Stimulated activated naive B cell treated with anti-CD40 and anti-IgM and Interleukin-4, amounts not matched to agents 10 μg/mL and 1 μg/mL and 100 μg/mL, for 72 hours (primary cell): ENCODE measurements around the gene C19orf85.
"Not testable (repeated sequence)": the region's sequence is repeated elsewhere in the genome, so short reads cannot be mapped to it uniquely, and the experiment has no call there.

Experiments
- ATAC-seq, 2 donors: fragments of 150-1000 bp; cut with Tn5 transposase; replicated peaks; 2 replicates each; pipeline ENCODE4 v1.10.0; 2021; ENCODE audit warnings: moderate library complexity in 1 of 2
- DNase-seq: peaks from one replicate; pipeline ENCODE4 v3.0.0; 2021
- H3K27ac Mint-ChIP-seq: one replicate; pipeline ENCODE4 v1.8.0; 2022; ENCODE audit warnings: mild to moderate bottlenecking, mixed read lengths
- H3K27me3 Mint-ChIP-seq, 2 donors: one replicate each; pipeline ENCODE4 v1.8.0; 2022; ENCODE audit warnings: mixed read lengths in 2 of 2
- H3K36me3 Mint-ChIP-seq, 2 donors: one replicate each; pipeline ENCODE4 v1.8.0; 2022; ENCODE audit warnings: mixed read lengths in 2 of 2, mild to moderate bottlenecking in 1 of 2
- H3K4me1 Mint-ChIP-seq, 2 donors: one replicate each; pipeline ENCODE4 v1.8.0; 2022; ENCODE audit warnings: mixed read lengths in 2 of 2, mild to moderate bottlenecking in 1 of 2
- H3K4me3 Mint-ChIP-seq, 2 donors: one replicate each; pipeline ENCODE4 v1.8.0; 2022; ENCODE audit warnings: mild to moderate bottlenecking in 2 of 2, mixed read lengths in 2 of 2, moderate library complexity in 1 of 2
- H3K9me3 Mint-ChIP-seq, 2 donors: one replicate each; pipeline ENCODE4 v1.8.0; 2022; ENCODE audit warnings: mixed read lengths in 2 of 2, mild to moderate bottlenecking in 1 of 2

The C19orf85 gene

GRCh38 chr19:55464662-55465054 is at the start of gene C19orf85:
C19orf85 (minus strand) TSS chr19:55464751; CDS start chr19:55464554, 197 bp downstream.
- peaks cover 17 to 34% of the 10 kb centered on the region in 2 donors for H3K4me1 Mint-ChIP-seq
- H3K27me3 Mint-ChIP-seq, result no peaks in the 10 kb centered on the region
- no peak for ATAC-seq
- H3K27ac Mint-ChIP-seq, result no peak within 1 kb of the TSS
- no peaks in the 10 kb centered on the region for H3K36me3 Mint-ChIP-seq
- no peaks in the 10 kb centered on the region for H3K9me3 Mint-ChIP-seq
- DNase-seq, result no peak
- no peak within 1 kb of the TSS for H3K4me3 Mint-ChIP-seq

- peaks cover 5 to 7% of the 10 kb centered on the region in 2 donors for H3K36me3 Mint-ChIP-seq
- H3K4me1 Mint-ChIP-seq, result peaks cover 9 to 12% of the 10 kb centered on the region in 2 donors
- peaks cover 14 to 25% of the 10 kb centered on the region in 2 donors for H3K27me3 Mint-ChIP-seq
- ATAC-seq (no peak), DNase-seq (no peak)
- H3K27ac Mint-ChIP-seq, result no peak overlapping the region
- H3K9me3 Mint-ChIP-seq, result peaks cover 2 to 6% of the 10 kb centered on the region in 2 donors
- H3K4me3 Mint-ChIP-seq, result no peak overlapping the region
Measured at GRCh38 chr19:55508120-55508519, 43.6 kb upstream of the C19orf85 start.

GRCh38 chr19:55504981-55505380 is 40.4 kb upstream of the C19orf85 start:
- no peak overlapping the region for H3K4me3 Mint-ChIP-seq
- no peak for DNase-seq
- H3K36me3 Mint-ChIP-seq, result peaks cover 9 to 14% of the 10 kb centered on the region in 2 donors
- peaks cover 3 to 8% of the 10 kb centered on the region in 2 donors for H3K9me3 Mint-ChIP-seq
- no peak for ATAC-seq
- peaks cover 18 to 27% of the 10 kb centered on the region in 2 donors for H3K4me1 Mint-ChIP-seq
- peaks cover 0 to 13% of the 10 kb centered on the region in 2 donors for H3K27me3 Mint-ChIP-seq
- H3K27ac Mint-ChIP-seq, result no peak overlapping the region

- H3K27ac Mint-ChIP-seq, result peak overlapping the region; percentile 97
- H3K36me3 Mint-ChIP-seq, result peaks cover 9 to 16% of the 10 kb centered on the region in 2 donors
- H3K4me3 Mint-ChIP-seq, result peak overlapping the region; percentile 85 to 86
Measured at GRCh38 chr19:55504252-55504603, 39.7 kb upstream of the C19orf85 start.

GRCh38 chr19:55503502-55504251 is 39.1 kb upstream of the C19orf85 start:
- Mint-ChIP-seq H3K9me3 (peaks cover 3 to 8% of the 10 kb centered on the region in 2 donors), H3K4me3 (peak overlapping the region; percentile 85 to 86), H3K36me3 (peaks cover 9 to 20% of the 10 kb centered on the region in 2 donors), H3K27ac (peak overlapping the region; percentile 97), H3K27me3 (peaks cover 0 to 8% of the 10 kb centered on the region in 2 donors), H3K4me1 (peaks cover 22 to 37% of the 10 kb centered on the region in 2 donors)
- ATAC-seq, result peak; percentile 97 to 98
- DNase-seq, result peak; percentile 95

More at GRCh38 chr19:55504252-55504603, 39.7 kb upstream of the C19orf85 start:
- Mint-ChIP-seq H3K9me3 (peaks cover 3 to 8% of the 10 kb centered on the region in 2 donors), H3K4me1 (peaks cover 21 to 34% of the 10 kb centered on the region in 2 donors), H3K27me3 (peaks cover 0 to 12% of the 10 kb centered on the region in 2 donors)
- DNase-seq (no peak), ATAC-seq (no peak)

GRCh38 chr19:55503157-55503501 is 38.6 kb upstream of the C19orf85 start:
- peaks cover 9 to 20% of the 10 kb centered on the region in 2 donors for H3K36me3 Mint-ChIP-seq
- peak overlapping the region; percentile 97 for H3K27ac Mint-ChIP-seq
- peaks cover 0 to 6% of the 10 kb centered on the region in 2 donors for H3K27me3 Mint-ChIP-seq
- peaks cover 22 to 37% of the 10 kb centered on the region in 2 donors for H3K4me1 Mint-ChIP-seq
- H3K9me3 Mint-ChIP-seq, result peaks cover 3 to 8% of the 10 kb centered on the region in 2 donors
- H3K4me3 Mint-ChIP-seq, result peak overlapping the region; percentile 85 to 86
- DNase-seq, result no peak
- no peak for ATAC-seq

- Mint-ChIP-seq H3K36me3 (peaks cover 9 to 20% of the 10 kb centered on the region in 2 donors), H3K4me1 (peaks cover 22 to 37% of the 10 kb centered on the region in 2 donors), H3K27me3 (no peaks in the 10 kb centered on the region), H3K27ac (peak overlapping the region; percentile 66), H3K9me3 (peaks cover 3 to 8% of the 10 kb centered on the region in 2 donors), H3K4me3 (no peak overlapping the region)
- no peak for DNase-seq
- ATAC-seq, result no peak
Measured at GRCh38 chr19:55502197-55502952, 37.8 kb upstream of the C19orf85 start.

- Mint-ChIP-seq H3K4me1 (peaks cover 22 to 37% of the 10 kb centered on the region in 2 donors), H3K36me3 (peaks cover 12 to 22% of the 10 kb centered on the region in 2 donors), H3K9me3 (peaks cover 3 to 8% of the 10 kb centered on the region in 2 donors), H3K27ac (no peak overlapping the region), H3K4me3 (no peak overlapping the region), H3K27me3 (no peaks in the 10 kb centered on the region)
- DNase-seq (no peak), ATAC-seq (no peak)
Measured at GRCh38 chr19:55500368-55500952, 35.9 kb upstream of the C19orf85 start.

- H3K27me3 Mint-ChIP-seq, result peaks cover 9 to 11% of the 10 kb centered on the region in 2 donors
- peaks cover 3 to 4% of the 10 kb centered on the region in 2 donors for H3K9me3 Mint-ChIP-seq
- no peak overlapping the region for H3K4me3 Mint-ChIP-seq
- H3K27ac Mint-ChIP-seq, result no peak overlapping the region
- ATAC-seq (no peak), DNase-seq (no peak)
- peaks cover 20 to 36% of the 10 kb centered on the region in 2 donors for H3K4me1 Mint-ChIP-seq
- peaks cover 9 to 18% of the 10 kb centered on the region in 2 donors for H3K36me3 Mint-ChIP-seq
Measured at GRCh38 chr19:55498246-55498840, 33.8 kb upstream of the C19orf85 start.

GRCh38 chr19:55497763-55498162 is 33.2 kb upstream of the C19orf85 start:
- Mint-ChIP-seq H3K9me3 (no peaks in the 10 kb centered on the region), H3K36me3 (peaks cover 7 to 14% of the 10 kb centered on the region in 2 donors), H3K4me1 (peaks cover 19 to 31% of the 10 kb centered on the region in 2 donors), H3K4me3 (no peak overlapping the region), H3K27ac (no peak overlapping the region), H3K27me3 (peaks cover 14 to 16% of the 10 kb centered on the region in 2 donors)
- DNase-seq, result no peak
- no peak for ATAC-seq

GRCh38 chr19:55496820-55497219 is 32.3 kb upstream of the C19orf85 start:
- H3K4me1 Mint-ChIP-seq, result peaks cover 15 to 24% of the 10 kb centered on the region in 2 donors
- not testable (repeated sequence) for H3K4me3 Mint-ChIP-seq, DNase-seq, H3K27ac Mint-ChIP-seq, H3K36me3 Mint-ChIP-seq, H3K9me3 Mint-ChIP-seq, ATAC-seq
- peaks cover 22 to 24% of the 10 kb centered on the region in 2 donors for H3K27me3 Mint-ChIP-seq

- ATAC-seq (no peak), DNase-seq (no peak)
- Mint-ChIP-seq H3K4me3 (no peak overlapping the region), H3K9me3 (no peaks in the 10 kb centered on the region), H3K27ac (peak overlapping the region; percentile 14), H3K36me3 (peaks cover 2 to 9% of the 10 kb centered on the region in 2 donors), H3K4me1 (peaks cover 14 to 24% of the 10 kb centered on the region in 2 donors), H3K27me3 (peaks cover 26 to 28% of the 10 kb centered on the region in 2 donors)
Measured at GRCh38 chr19:55495646-55496349, 31.2 kb upstream of the C19orf85 start.

GRCh38 chr19:55494172-55494761 is 29.7 kb upstream of the C19orf85 start:
- peak; percentile 51 to 82 for ATAC-seq
- Mint-ChIP-seq H3K36me3 (peaks cover 2 to 8% of the 10 kb centered on the region in 2 donors), H3K4me3 (peak overlapping the region; percentile 68 to 69), H3K27me3 (peaks cover 26 to 34% of the 10 kb centered on the region in 2 donors), H3K9me3 (no peaks in the 10 kb centered on the region), H3K4me1 (peaks cover 12% of the 10 kb centered on the region in 2 donors), H3K27ac (peak overlapping the region; percentile 72)
- no peak for DNase-seq
